Esophagus muscularis mucosa (tissue), 4 donors: ENCODE data around the gene SLC41A1.

Source experiments
- EP300 ChIP-seq: sonication (generic); formaldehyde crosslinking; IDR thresholded peaks from one replicate; pipeline ENCODE4 v1.6.1; 2017; ENCODE audit warnings: antibody characterized with exemption
- POLR2A ChIP-seq: fragments of 450-650 bp; IDR thresholded peaks from one replicate; pipeline ENCODE4 v1.6.1; 2017; ENCODE audit warnings: antibody characterized with exemption, moderate library complexity, mild to moderate bottlenecking, low read depth
- POLR2AphosphoS5 ChIP-seq, 2 donors: sonication (generic); formaldehyde crosslinking; IDR thresholded peaks; one replicate each; pipeline ENCODE4 v1.6.1; 2017; ENCODE audit warnings: antibody characterized with exemption in 2 of 2
- TF ChIP-seq, protein P1 (sequence below), 3 experiments: fragments of 200-600 bp in 2 of 3; fragments of 450-650 bp in 1 of 3; sonication (generic) in 2 of 3; IDR thresholded peaks; one replicate each; pipeline ENCODE4 v1.5.1; 2017 to 2019; ENCODE audit warnings: antibody characterized with exemption in 3 of 3, mild to moderate bottlenecking in 2 of 3, moderate library complexity in 1 of 3

DNA sequence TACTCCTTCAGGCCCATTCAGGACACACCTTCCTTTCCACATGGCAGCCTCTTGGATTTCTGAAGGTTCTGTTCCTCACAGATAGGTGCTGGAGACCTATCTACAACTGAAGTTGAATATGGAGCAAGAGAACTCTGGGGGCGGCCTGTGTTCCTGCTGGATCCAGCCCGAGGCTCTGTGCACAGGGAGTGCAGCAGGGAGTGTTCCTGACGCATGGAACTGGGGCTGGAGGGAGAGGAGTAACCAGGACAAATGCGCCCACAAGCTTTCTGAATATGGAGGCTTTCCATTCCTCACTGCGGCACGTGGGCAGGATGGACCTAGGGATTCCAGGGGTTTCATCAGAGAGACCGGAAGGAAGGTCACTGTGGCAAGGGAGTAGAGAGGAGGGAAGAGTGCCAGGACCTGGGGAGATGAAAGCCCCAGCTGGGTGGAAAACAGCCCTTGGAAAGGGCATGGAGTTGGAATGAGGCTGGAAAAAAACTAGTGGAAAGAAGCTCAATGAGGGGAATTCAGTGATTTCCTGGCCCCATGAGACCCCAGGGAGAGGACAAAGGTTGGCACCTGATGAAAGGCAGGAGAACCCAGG is 24.5 kb upstream of the SLC41A1 start:
- TF ChIP-seq, protein P1, sequence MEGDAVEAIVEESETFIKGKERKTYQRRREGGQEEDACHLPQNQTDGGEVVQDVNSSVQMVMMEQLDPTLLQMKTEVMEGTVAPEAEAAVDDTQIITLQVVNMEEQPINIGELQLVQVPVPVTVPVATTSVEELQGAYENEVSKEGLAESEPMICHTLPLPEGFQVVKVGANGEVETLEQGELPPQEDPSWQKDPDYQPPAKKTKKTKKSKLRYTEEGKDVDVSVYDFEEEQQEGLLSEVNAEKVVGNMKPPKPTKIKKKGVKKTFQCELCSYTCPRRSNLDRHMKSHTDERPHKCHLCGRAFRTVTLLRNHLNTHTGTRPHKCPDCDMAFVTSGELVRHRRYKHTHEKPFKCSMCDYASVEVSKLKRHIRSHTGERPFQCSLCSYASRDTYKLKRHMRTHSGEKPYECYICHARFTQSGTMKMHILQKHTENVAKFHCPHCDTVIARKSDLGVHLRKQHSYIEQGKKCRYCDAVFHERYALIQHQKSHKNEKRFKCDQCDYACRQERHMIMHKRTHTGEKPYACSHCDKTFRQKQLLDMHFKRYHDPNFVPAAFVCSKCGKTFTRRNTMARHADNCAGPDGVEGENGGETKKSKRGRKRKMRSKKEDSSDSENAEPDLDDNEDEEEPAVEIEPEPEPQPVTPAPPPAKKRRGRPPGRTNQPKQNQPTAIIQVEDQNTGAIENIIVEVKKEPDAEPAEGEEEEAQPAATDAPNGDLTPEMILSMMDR (IDR thresholded peaks at IDR 0.05), result no peak
- TF ChIP-seq POLR2A, result no peak
- no peak for TF ChIP-seq POLR2AphosphoS5 (IDR thresholded peaks at IDR 0.05)
- TF ChIP-seq EP300, result no peak
